ENCODE data around the gene GLMP.

GLMP gene

GRCh38 chr1:156286061-156286460, 9.4 kb downstream of the GLMP start:
- no peak for DNase-seq (ENCODE audit: low read depth, low spot score)

- DNase-seq (ENCODE audit: low read depth, low spot score), result no peak
Measured at GRCh38 chr1:156285437-156285836, 10.0 kb downstream of the GLMP start.

GRCh38 chr1:156284757-156285156, 10.7 kb downstream of the GLMP start:
- DNase-seq (ENCODE audit: low read depth, low spot score), result no peak

GRCh38 chr1:156284112-156284511, 11.4 kb downstream of the GLMP start, which contains the start of gene TMEM79:
TMEM79 (plus strand) TSS chr1:156284325; CDS start chr1:156285227, 902 bp downstream.
- peak; percentile 44 for DNase-seq (ENCODE audit: low read depth, low spot score)

GRCh38 chr1:156283521-156283920, 12.0 kb downstream of the GLMP start:
- no peak for DNase-seq (ENCODE audit: low read depth, low spot score)

- peak; percentile 98 for DNase-seq (ENCODE audit: low read depth, low spot score)
Measured at GRCh38 chr1:156282479-156283222, 12.8 kb downstream of the GLMP start, which contains the start of gene SMG5. SMG5 (minus strand) TSS chr1:156282825; CDS start chr1:156282680, 145 bp downstream.

- peak; percentile 35 for DNase-seq (ENCODE audit: low read depth, low spot score)
Measured at GRCh38 chr1:156281693-156282478, 13.6 kb downstream of the GLMP start.

- DNase-seq (ENCODE audit: low read depth, low spot score), result peak; percentile 25
Measured at GRCh38 chr1:156281281-156281680, 14.2 kb downstream of the GLMP start.

- no peak for DNase-seq (ENCODE audit: low read depth, low spot score)
Measured at GRCh38 chr1:156279837-156280236, 15.6 kb downstream of the GLMP start.

- DNase-seq (ENCODE audit: low read depth, low spot score), result no peak
Measured at GRCh38 chr1:156276966-156277381, 18.5 kb downstream of the GLMP start.

GRCh38 chr1:156276532-156276931, 18.9 kb downstream of the GLMP start:
- no peak for DNase-seq (ENCODE audit: low read depth, low spot score)

- no peak for DNase-seq (ENCODE audit: low read depth, low spot score)
Measured at GRCh38 chr1:156270314-156270713, 25.2 kb downstream of the GLMP start.

- DNase-seq (ENCODE audit: low read depth, low spot score), result no peak
Measured at GRCh38 chr1:156268336-156268735, 27.1 kb downstream of the GLMP start.

- DNase-seq (ENCODE audit: low read depth, low spot score), result no peak
Measured at GRCh38 chr1:156266051-156266450, 29.4 kb downstream of the GLMP start.

- no peak for DNase-seq (ENCODE audit: low read depth, low spot score)
Measured at GRCh38 chr1:156263288-156263655, 32.2 kb downstream of the GLMP start.

- DNase-seq (ENCODE audit: low read depth, low spot score), result no peak
Measured at GRCh38 chr1:156262461-156263287, 32.8 kb downstream of the GLMP start.

- no peak for DNase-seq (ENCODE audit: low read depth, low spot score)
Measured at GRCh38 chr1:156260896-156261295, 34.6 kb downstream of the GLMP start.

- no peak for DNase-seq (ENCODE audit: low read depth, low spot score)
Measured at GRCh38 chr1:156259805-156260204, 35.7 kb downstream of the GLMP start.

GRCh38 chr1:156258859-156259258, 36.6 kb downstream of the GLMP start:
- no peak for DNase-seq (ENCODE audit: low read depth, low spot score)

- no peak for DNase-seq (ENCODE audit: low read depth, low spot score)
Measured at GRCh38 chr1:156257711-156258110, 37.8 kb downstream of the GLMP start.

GRCh38 chr1:156253634-156254033, 41.8 kb downstream of the GLMP start:
- DNase-seq (ENCODE audit: low read depth, low spot score), result no peak

- peak; percentile 62 for DNase-seq (ENCODE audit: low read depth, low spot score)
Measured at GRCh38 chr1:156251527-156251926, 44.0 kb downstream of the GLMP start.
